DMS153 treated with DMSO at 0.1 percent for 48 hours (cell line): ENCODE results near the gene CNMD.
"Not testable (repeated sequence)": the region's sequence is repeated elsewhere in the genome, so short reads cannot be mapped to it uniquely, and the experiment has no call there.

Experiments
- DNase-seq: peaks from one replicate; lab custom pipeline; 2025; ENCODE audit not compliant: unreplicated experiment; lab: John Stamatoyannopoulos, UW

Gene CNMD

DNA sequence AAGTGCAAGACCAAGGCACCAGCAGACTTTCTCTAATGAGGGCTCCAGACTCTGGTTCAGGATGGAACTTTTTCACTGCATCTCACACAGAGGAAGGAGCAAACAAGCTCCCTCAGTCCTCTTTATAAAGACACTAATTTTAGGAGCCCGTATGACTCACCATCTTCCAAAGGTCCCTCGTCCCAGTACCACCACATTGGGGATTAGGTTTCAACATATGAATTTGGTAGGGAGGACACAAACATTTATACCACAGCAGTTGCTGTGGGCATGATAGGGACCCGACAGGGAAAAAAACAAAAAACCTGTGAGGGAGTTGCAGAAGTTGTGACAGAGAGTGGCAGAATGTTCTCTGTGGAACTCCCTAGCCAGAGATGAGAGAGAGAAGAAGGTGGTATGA, 6.5 kb upstream of the CNMD start:
- no peak for DNase-seq

DNA sequence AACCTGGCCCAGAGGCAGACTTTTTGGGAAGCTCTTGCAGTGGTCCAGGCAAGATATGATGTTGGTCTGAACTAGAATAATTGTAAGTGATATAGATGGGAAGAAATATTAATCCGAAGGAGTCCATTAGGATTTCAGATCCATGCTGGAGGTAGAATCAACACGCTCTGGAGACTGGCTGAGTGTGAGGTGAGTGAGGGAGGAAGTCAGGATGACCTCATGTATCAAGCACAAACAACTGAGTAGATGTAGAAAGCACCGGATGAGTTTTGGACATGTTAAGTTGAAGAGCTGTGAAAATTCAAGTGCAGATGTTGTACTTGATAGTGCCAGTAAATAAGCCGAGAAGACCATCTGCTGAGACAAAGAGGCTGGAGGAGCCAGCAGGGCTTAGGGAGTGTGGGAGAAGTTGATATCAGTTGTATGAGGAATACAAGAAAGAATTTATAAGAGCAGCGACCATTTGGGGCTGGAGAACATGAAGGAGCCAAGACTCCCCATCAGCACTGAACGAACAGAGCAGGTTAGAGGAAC, 5.3 kb upstream of the CNMD start:
- no peak for DNase-seq

DNA sequence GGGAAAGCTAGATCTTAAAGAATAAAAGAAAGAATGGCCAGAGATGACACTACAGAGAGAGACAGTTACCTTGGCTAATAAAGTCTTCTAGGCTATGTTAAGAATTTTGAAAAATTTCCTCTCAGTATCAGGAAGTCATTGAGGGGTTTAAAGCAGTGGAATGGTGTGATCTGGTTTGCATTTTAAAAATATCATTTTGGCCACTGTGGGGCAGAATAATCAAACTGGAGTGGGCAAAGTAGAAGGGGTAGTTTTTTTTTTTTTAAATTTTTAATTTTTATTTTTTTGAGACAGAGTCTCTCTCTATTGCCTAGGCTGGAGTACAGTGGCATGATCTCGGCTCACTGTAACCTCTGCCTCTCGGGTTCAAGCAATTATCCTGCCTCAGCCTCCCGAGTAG, 4.4 kb upstream of the CNMD start:
- no peak for DNase-seq

GRCh38 chr13:52743569-52743968, 3.9 kb upstream of the CNMD start:
- no peak for DNase-seq

DNA sequence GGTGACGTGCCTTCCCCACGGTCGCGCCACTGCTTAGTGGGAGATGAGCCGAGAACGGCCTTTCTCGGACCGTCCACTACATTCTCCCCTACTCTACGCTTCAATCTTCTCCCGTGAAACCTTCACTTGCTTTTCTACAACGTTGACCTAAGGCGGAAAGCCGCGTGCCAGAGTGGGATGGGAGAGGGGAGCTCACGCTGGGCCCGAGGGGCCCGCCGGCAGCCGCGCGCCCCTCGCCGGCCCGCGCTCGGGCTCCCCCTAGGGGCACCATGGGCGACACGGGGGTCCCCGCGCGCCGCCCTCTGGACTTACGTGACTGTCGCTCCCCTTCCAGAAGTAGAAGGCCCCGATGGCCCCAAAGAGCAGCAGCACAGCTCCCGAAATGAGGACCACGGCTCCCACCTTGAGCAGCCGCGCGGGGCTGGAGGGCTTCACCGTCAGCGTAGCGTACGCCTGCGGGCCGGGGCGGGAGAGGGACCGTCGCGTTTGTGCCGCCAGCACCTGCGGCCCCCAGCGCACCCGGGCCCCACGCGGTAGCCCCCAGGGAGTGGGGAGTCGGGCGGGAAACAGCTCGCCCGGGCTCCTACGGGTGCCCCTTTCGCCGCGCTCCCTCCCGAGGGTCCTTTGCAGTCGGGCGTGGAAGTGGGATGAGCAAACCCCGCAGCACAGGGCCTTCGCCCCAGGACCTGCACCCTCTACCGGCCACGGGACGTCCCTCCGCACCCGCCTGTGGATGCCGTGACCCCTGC, 727 bp downstream of the CNMD start:
- DNase-seq = no peak

- no peak for DNase-seq
These were observed 1.7 kb downstream of the CNMD start for GRCh38 chr13:52737965-52738364.

DNA sequence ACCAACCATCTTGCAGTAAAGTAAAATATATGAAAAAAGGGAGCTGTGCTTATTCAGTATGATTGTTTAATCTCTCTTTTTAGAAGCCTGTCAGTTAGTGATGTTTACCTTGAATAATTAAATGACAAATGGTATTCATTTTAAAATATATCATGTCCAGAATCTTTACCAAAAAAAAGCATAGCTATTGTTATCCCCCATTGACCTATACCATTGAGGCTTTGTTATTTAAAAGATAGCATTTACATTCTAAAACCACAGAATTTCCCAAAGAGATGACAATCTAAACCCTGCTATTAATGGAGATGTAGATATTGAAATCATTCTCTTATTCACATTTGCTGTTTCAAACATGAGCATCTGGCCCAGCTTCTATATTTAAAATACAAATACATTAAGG, 2.2 kb downstream of the CNMD start:
- no peak for DNase-seq

- no peak for DNase-seq
These were observed 2.7 kb downstream of the CNMD start for GRCh38 chr13:52736891-52737290.

GRCh38 chr13:52734075-52734623, 5.5 kb downstream of the CNMD start:
- no peak for DNase-seq

- no peak for DNase-seq
These were observed 13.4 kb downstream of the CNMD start for GRCh38 chr13:52726258-52726657.

GRCh38 chr13:52725302-52725701, 14.3 kb downstream of the CNMD start:
- no peak for DNase-seq

DNA sequence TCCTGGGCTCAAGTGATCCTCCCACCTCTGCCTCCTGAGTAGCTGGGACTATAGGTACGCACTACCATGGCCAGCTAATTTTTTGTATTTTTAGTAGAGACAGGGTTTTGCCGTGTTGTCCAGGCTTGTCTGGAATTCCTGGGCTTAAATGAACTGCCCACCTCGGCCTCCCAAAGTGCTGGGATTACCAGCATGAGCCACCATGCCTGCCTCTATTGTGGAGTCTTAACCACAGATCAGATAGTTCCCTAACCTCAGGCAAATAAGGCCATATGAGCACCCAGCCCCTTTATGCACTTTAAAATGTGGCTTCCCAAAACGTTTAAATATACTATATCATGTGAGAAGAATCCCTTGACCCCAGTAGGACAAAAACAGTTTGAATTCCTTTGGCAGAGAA, 16.4 kb downstream of the CNMD start:
- DNase-seq = no peak

DNA sequence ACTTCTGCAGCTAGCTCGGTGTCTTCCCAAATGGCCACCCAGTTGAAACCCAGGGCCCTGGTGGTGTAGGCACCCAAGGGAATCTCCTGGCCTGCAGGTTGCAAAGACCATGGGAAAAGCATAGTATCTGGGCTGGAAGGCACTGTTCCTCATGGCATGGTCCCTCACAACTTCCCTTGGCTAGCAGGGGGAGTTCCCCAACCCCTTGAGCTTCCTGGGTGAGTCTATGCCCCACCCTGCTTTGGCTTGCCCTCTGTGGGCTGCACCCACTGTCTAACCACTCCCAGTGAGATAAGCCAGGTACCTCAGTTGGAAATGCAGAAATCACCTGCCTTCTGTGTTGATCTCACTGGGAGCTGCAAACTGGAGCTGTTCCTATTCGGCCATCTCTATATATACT, 18.3 kb downstream of the CNMD start:
- not testable (repeated sequence) for DNase-seq

DNA sequence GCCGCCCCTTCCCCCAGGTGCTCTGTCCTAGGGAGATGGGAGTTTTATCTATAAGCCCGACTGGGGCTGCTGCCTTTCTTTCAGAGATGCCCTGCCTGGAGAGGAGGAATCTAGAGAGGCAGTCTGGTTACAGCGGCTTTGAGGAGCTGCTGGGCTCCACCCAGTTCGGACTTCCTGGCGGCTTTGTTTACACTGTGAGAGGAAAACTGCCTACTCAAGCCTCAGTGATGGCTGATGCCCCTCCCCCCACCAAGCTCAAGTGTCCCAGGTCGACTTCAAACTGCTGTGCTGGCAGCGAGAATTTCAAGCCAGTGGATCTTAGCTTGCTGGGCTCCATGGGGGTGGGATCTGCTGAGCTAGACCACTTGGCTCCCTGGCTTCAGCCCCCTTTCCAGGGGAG, 18.7 kb downstream of the CNMD start:
- DNase-seq = not testable (repeated sequence)

DNA sequence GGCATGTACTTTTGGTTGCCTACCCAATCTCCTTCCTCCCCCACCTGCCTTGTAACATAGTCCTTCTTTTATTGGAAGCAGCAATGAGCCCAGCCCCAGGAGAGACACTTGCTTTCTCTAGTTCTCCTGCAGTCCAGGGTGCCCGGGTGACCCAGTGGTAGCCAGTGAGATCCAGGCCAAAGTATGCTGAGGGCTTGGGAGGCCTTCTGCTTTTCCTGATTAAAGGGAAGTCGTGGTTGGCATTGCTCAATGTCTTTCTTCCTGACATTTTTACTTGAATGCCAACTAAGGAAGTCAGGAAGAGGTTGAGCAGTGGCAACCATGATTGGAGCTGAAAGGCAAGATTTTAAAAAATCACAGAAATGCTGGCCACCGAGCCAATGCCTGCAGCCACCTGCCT, 25.7 kb downstream of the CNMD start:
- no peak for DNase-seq

DNA sequence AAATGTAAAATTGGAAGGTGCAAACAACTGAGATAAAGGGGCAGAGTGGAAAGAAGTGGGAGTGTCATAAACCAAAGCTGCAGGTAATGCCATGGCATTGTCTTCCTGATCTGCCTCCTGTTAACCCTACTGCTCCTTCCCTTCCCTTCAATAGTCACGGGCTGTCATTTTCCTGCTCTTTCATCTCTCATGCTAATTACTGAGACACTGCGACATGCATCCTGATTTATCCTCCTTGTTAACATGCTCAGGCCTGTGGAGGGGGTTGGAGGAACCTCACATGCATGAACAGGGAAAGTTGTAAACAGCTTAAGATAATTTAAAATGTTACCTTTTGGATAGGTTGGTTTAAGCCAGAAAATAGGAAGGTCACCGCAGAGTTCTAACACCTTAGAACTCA, 27.2 kb downstream of the CNMD start:
- DNase-seq = no peak

DNA sequence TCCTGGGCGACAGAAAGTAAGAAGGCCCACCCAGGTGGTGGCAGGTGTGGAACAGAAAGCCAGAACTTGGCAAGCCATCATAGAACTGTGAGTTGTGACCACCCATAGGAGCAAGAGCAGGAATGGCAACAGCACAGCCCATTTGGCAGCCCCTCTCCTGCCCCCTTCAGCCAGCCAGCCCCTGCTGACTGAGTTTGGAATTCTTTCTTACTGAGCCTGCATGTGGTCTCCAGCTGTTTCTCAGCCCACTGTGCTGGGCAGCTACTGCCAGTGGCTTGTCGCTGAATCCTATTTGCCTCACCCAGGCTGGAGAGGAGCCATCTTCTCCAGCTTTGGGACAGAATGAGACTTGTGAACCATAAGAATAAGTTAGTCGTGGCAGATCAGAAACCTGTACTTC, 28.3 kb downstream of the CNMD start:
- DNase-seq = no peak

GRCh38 chr13:52708266-52708665, 31.4 kb downstream of the CNMD start:
- not testable (repeated sequence) for DNase-seq

DNA sequence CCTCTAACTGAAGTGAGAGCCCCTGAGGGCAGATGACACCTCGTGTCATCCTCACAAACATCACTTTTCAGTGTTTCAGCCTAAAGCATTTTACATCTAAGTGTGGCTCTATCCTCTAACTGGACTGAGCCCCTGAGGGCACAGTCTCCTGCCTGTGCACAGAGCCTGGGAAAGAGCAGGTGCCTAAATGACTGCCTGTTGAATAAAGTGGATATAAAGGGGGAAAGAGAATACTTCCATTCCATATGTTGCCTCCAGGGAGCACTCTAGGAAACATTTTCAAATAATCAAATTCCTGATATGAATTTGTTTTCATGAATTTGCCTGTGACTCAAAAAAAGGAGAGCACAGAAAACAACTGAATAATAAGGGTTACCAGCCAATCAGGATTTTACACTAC, 32.2 kb downstream of the CNMD start:
- DNase-seq = no peak

- no peak for DNase-seq
These were observed 33.5 kb downstream of the CNMD start for GRCh38 chr13:52706081-52706480.

DNA sequence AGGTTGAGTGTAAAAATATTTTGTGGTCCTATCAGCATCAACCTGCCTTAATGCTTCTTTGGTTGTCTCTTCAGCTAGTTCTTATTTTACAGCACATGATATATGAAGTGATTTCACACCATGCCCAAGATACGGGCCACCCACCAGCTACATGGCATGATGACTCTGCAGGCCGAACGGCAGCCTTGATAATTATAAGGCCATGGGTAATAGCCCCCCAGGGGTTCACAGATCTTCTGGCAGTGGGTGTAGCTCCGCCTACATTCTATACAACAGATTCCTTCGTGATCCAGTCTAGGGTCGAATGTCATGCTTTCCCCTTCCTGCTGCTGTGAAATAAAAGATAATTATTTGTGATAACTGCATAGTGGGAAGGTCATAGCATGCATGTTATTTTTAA, 36.1 kb downstream of the CNMD start:
- no peak for DNase-seq

DNA sequence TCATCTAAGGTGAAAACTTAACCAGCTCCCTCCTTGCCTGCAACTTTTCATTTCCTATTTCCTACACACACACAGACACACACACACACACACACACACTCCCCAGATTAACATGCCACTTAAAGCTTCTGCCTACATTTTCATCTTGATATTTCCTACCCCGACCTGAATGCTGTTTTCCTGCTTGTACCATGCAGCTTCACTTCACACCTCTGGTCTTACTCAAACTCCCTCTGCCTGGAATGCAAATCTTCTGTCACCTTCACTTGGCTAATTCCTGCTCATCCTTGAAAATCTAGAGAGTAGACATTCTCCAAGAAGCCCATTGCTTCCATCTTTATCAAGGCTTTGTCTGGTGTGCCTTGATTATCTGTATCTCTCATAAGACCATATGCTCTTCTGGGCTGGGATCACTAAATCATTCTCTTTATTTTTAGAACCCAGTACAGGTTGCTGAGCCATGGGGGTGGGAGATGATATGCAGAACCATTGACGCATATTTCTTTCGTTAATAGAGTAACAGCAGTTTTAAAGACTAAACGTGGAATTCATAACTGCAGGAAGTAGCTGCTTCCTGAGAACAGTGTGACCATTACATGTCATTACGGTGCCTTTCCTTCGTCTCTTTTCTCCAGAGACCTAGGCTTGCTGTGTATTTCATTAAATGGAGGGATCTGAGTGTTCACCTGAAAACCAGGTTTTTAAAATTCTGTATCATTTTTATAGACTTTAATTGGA, 37.7 kb downstream of the CNMD start:
- DNase-seq = no peak
